ES-I3 (cell line): ENCODE results near the gene RPL7L1.

Source experiments
- H3K36me3 ChIP-seq: 2 replicates; pipeline ENCODE4 v1.6.1; 2013; ENCODE audit warnings: mild to moderate bottlenecking, low read length, control low read depth, moderate library complexity; ENCODE audit not compliant: insufficient read depth
- H3K4me1 ChIP-seq: 2 replicates; pipeline ENCODE4 v1.6.1; 2013; ENCODE audit warnings: mild to moderate bottlenecking, control low read depth, low read length; ENCODE audit not compliant: insufficient read depth
- H3K9ac ChIP-seq: 2 replicates; pipeline ENCODE4 v1.6.1; 2013; ENCODE audit warnings: low read depth, mild to moderate bottlenecking, low read length, moderate library complexity
- H3K9me3 ChIP-seq: 2 replicates; pipeline ENCODE4 v1.6.1; 2013; ENCODE audit warnings: mild to moderate bottlenecking, low read length, moderate library complexity; ENCODE audit not compliant: control insufficient read depth, insufficient read depth

The RPL7L1 gene

DNA sequence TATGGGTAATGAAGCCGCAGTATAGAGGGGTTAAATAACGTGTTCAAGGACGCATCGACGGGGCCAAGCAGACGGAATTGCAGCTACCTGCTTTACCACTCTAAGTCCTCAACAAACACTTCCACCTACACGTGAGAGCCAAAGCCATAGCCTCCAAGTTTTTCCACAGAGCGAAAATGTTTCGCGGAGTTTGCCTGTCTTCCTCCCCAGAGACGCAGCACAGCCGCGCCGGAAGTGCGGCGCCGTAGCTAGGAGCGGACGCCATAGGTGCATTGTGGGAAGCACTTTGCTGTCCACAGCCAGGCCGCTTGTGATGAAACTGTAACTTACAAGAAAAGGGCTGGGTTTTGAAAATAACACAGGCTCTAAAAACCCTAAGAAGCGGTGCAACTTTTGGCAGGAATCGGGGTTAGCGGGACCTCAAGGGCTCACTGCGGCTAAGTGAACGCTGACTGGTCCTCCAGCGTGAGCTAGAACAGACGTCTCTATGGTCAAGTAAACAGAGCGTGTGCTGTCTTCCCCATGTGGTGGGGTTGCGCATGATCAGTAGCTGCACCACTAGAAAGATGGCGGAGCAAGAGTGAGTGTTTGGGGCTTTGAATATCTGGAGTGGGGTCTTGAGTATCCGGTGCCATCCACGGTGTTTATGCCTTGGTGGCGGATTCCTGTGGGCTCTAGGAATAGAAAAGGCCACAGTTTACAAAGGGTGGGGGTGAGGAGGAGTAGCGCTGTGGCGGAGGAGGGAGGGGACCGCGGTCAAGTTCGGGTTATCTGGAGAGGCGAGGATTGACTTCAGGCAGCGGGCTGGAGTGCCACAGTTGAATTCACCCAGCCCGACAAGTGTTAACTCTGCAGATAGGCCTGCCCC, at the start of gene RPL7L1:
Gene RPL7L1, plus strand, starts transcription at position 245 of the 868 bp plus-strand sequence. Its CDS starts 295 bp downstream, at position 540.
- Histone ChIP-seq H3K4me1 (no peaks in the 10 kb centered on the region), H3K36me3 (peaks cover 20% of the 10 kb centered on the region), H3K9me3 (no peaks in the 10 kb centered on the region), H3K9ac (peak within 1 kb of the TSS; percentile 75)

DNA sequence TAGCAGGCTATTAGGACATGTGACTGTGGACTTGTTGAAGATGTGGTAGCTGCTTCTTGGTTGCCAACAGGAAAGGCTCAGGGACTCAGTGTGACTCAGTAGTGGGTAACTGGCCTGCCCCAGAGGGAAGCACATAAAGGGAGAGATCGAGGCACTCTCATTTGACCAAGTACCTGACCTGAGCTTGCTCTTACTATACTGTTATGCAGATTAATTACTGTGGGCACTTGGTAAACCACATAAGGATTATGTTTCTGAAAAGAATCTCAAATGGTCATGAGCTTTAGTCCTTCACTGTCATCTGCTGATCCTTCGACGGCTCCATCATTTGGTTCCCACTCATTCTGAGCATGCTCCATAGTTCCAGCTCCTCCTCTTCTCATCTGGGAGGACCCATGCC, 48.2 kb upstream of the RPL7L1 start:
- no peak overlapping the region for H3K9ac ChIP-seq
- no peaks in the 10 kb centered on the region for H3K9me3 ChIP-seq
- peaks cover 6% of the 10 kb centered on the region; the same call in 1 of the 2 replicates for H3K36me3 ChIP-seq
- no peaks in the 10 kb centered on the region for H3K4me1 ChIP-seq

DNA sequence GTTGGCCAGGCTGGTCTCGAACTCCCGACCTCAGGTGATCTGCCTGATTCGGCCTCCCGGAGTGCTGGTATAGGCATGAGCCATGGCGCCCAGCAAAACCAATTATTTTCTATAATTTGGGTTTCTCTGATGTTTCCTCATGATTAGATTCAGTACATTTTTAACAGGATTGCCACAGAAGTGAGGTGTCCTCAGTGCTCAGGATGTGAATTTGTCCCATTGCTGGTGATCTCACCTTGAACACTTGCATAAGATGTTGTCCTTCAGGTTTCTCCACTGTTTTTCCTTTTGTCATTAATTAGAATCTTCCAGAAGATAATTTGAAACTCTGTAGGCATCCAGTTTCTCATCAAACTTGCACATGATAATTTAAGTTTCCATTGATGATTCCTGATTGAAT, 45.4 kb upstream of the RPL7L1 start:
- no peaks in the 10 kb centered on the region for H3K4me1 ChIP-seq
- H3K9me3 ChIP-seq, result no peaks in the 10 kb centered on the region
- no peaks in the 10 kb centered on the region for H3K36me3 ChIP-seq
- H3K9ac ChIP-seq, result no peak overlapping the region

DNA sequence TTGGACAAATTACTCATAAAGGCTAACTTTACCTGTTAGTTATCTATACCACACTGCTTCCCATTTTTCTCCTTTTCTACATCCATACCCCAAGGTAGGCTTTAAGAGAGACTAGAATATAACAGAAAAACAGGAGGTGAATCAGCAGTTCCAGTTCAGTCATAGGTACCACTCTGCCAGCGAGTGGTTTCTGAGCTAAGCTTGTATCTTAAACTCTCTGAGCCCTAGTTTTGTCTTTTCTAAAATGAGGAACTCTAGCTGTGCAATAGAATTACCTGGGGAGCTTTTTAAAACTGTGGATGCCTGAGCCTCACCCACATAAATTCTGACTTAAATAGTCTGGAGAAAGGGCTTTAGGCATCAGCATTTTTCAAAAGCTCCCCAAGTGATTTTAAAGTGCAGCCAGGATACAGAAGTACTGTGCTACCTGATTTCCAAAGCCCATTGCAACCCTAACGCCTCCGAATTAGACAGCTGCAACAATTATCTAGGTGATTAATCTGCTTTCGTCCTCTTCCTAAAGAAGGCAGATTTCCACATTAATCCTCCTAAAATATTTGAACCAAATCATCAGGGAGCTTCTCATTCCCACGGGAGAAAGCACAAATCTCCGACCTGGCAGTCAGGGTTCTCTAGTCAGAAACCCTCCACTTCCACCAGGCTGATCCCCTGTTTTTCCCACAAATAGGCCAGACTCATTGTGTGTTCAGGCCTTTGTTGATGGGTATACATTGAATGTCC, 37.4 kb upstream of the RPL7L1 start:
- Histone ChIP-seq H3K4me1 (no peaks in the 10 kb centered on the region; the same call in 1 of the 2 replicates), H3K9ac (no peak overlapping the region), H3K36me3 (no peaks in the 10 kb centered on the region), H3K9me3 (no peaks in the 10 kb centered on the region)

DNA sequence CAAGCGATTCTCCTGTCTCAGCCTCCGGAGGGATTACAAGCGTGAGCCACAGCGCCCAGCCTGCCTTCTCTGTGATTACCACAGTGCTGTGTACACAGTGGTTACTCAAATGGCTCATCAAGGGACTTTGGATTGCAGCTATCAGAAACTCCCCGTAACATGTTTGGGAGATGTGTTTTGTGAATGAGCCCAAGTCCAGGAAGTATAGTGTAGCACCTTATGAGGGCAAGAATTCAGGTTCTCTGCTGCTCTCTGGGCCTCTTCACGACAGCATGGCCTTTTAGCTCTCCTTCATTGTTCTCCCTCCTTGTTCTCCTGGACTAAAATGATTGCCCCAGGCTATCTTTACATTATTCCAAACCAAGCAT, 34.1 kb upstream of the RPL7L1 start:
- Histone ChIP-seq H3K4me1 (no peaks in the 10 kb centered on the region; the same call in 1 of the 2 replicates), H3K9ac (no peak overlapping the region), H3K9me3 (no peaks in the 10 kb centered on the region), H3K36me3 (no peaks in the 10 kb centered on the region)

DNA sequence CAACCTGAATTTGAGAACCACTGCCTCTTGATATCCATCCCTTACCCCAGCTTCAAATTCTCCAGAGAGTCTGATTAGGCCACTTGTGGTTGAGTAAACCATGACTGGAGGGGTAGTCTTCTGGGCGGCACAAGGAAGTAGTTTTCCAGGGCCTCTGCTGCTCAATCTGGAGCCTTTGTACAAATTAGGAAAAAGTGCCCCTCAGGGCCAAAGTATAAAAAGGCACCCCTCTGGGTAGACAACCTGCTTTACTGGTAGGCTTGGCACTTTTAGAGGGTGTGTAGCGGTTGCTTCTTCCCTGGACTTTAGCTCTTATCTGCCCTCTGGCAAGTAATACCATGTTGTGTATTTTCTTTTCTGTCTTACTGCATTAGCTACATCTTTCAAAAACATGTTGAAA, 32.9 kb upstream of the RPL7L1 start:
- Histone ChIP-seq H3K9me3 (no peaks in the 10 kb centered on the region), H3K4me1 (no peaks in the 10 kb centered on the region; the same call in 1 of the 2 replicates), H3K9ac (no peak overlapping the region), H3K36me3 (no peaks in the 10 kb centered on the region)

DNA sequence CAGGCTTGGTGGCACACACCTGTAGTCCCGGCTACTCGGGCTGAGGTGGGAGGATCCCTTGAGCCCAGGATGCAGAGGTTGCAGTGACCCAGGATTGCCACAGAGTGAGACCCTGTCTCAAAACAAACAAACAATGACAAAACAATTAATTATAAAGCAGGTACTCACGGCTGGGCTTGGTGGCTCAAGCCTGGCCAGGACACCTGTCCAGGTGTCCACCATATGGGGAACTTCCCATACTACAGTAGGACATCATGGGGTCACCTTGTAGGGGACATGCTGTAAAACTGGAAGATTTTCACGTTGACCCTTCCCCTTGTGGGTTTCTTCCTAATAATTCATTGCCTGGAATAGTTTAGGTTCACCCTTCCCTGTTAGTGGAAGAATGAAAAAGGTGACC, 30.7 kb upstream of the RPL7L1 start:
- H3K4me1 ChIP-seq, result no peaks in the 10 kb centered on the region
- H3K9me3 ChIP-seq, result no peaks in the 10 kb centered on the region
- H3K36me3 ChIP-seq, result no peaks in the 10 kb centered on the region
- no peak overlapping the region for H3K9ac ChIP-seq

DNA sequence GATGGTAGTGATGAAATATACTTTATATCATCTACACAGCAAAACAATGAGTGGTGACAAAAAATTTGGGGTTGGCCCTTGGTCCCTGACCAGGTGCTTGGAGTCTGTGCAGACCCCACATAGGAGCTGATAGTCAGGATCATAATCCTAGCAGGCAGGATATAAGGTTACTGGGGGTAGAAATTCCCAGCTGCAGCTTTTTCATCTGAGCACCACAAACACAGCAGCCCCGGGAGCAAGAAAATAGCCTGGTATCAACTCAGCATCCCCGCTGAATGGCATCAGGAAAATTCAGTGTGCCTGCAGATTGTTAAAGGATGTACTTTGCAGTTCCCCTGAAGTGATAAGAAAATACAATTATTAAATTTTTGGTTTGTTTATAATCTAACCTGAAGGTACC, 27.8 kb upstream of the RPL7L1 start:
- H3K4me1 ChIP-seq, result no peaks in the 10 kb centered on the region
- H3K36me3 ChIP-seq, result no peaks in the 10 kb centered on the region
- H3K9me3 ChIP-seq, result no peaks in the 10 kb centered on the region
- no peak overlapping the region for H3K9ac ChIP-seq

DNA sequence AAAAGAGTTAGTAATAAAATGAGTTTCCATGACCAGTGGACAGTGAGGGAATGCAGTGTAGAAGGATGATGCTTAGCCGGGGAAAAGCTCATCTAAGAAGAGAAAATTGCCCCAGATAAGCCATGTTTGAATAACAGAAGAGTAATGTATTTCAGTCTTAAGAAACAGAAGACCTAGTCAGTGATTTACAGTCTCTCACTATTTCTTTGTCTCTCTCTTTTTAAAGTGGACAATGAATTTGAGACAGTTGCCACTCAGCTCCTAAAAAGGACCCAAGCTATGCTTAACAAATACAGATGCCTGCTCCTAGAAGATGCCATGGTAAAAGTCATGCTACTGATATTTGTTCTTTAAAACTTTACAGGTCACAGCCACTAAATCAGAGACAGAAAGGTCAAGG, 19.4 kb upstream of the RPL7L1 start:
- Histone ChIP-seq H3K36me3 (no peaks in the 10 kb centered on the region; the same call in 1 of the 2 replicates), H3K9me3 (no peaks in the 10 kb centered on the region), H3K9ac (no peak overlapping the region), H3K4me1 (no peaks in the 10 kb centered on the region)

DNA sequence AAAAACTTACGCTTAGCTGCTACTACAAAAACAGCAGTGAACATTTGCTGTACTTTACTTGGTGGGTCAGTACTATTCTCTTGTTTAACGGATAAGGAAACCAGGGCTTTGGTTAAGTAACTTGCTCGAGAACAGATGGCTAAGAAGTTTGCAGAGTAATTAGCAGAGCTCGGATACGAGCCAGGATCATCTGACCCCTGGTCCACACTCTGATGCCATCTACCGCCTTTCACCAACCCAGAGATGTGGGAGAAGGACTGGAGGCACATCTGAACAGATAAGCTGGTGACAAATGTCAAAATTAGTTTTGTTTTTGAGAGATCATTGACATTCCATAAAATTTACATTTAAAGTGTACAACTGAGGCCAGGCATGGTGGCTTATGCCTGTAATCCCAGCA, 18.9 kb upstream of the RPL7L1 start:
- Histone ChIP-seq H3K9me3 (no peaks in the 10 kb centered on the region), H3K4me1 (no peaks in the 10 kb centered on the region), H3K36me3 (no peaks in the 10 kb centered on the region; the same call in 1 of the 2 replicates), H3K9ac (no peak overlapping the region)

DNA sequence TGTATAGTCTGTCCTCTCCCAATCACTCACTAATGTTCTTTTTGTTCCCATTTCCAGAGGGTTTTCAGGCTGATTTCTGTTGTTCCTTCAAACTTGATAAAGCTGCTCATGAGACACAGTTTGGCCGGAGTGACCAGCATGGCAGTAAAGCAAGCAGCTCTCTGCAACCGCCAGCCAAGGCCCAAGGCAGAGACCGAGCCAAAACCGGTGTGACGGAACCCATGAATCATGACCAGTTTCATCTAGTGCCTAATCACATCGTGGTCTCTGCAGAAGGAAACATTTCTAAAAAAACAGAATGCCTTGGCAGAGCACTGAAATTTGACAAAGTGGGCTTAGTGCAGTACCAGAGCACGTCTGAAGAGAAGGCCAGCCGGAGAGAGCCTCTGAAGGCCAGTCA, 14.8 kb upstream of the RPL7L1 start:
- Histone ChIP-seq H3K4me1 (no peaks in the 10 kb centered on the region), H3K36me3 (no peaks in the 10 kb centered on the region; the same call in 1 of the 2 replicates), H3K9ac (no peak overlapping the region), H3K9me3 (no peaks in the 10 kb centered on the region)

DNA sequence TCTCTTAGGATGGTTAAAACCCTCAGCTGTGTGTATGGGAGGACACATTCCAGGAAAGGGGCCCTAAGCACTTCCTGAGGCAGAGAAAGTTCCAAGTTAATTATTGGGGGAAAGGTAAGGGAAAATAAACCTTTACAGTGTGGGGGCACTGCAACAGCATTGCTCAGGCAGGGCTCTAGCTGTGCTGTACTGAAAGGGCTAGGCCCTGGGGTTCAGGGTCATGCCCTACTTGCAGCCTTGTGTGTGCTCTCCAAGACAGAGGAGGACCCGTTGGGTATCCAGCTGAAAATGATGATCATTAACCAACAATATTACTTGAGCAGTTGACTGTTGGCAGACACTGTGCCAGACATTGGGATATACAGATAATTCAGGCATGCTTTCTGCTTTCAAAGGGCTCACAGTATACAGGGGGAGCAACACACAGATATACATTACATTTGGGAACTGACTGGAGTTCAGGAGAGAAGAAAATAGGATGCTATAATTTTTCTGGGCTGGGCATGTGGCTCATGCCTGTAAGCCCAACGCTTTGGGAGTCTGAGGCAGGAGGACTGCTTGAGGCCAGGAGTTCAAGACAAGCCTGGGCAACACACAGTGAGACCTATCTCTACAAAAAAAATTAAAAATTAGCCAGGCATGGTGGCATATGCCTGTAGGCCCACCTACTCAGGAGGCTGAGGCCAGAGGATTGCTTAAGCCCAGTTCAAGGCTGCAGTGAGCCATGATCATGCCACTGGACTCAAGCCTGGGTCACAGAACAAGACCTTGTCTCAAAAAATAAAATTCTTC, 9.1 kb upstream of the RPL7L1 start:
- Histone ChIP-seq H3K36me3 (no peaks in the 10 kb centered on the region), H3K9me3 (no peaks in the 10 kb centered on the region), H3K9ac (no peak overlapping the region), H3K4me1 (no peaks in the 10 kb centered on the region)

DNA sequence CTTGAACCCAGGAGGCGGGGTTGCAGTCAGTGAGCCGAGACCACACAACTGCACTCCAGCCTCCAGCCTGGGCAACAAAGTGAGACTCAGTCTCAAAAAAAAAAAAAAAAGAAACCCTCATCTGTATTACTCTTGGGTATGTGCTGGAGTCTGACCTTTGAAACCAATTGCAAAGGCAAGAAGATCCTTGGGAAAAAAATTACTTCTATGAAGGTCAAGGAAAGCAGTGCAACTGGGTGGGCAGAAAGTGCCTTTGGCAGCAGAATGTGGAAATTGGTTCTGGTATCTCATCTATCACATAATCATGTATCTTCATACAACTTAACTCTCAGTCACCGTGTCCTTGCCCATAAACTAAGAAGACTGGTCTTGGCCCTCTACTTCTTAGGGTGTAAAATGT, 7.7 kb upstream of the RPL7L1 start:
- no peaks in the 10 kb centered on the region for H3K4me1 ChIP-seq
- no peak overlapping the region for H3K9ac ChIP-seq
- no peaks in the 10 kb centered on the region for H3K9me3 ChIP-seq
- H3K36me3 ChIP-seq, result no peaks in the 10 kb centered on the region

DNA sequence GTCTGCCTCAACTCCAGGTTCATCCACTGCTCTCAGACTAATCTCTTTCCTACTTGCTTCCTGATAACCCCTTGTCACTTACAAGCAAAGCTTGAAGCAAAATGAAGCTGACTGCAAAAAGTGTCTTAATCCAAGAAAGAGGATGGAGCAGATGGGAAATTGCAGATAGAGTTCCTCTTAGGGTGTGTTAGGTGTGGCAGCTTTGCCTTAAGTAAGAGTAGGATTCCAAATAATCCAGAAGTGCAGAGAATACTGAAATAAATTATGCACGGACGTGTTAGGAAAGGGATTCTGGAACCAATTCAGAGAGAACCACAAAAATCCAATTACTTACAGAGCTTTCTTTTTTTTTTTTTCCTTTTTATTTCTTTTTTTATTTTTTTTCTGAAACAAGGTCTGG, 6.1 kb upstream of the RPL7L1 start:
- Histone ChIP-seq H3K36me3 (no peaks in the 10 kb centered on the region), H3K9me3 (no peaks in the 10 kb centered on the region), H3K4me1 (no peaks in the 10 kb centered on the region), H3K9ac (no peak overlapping the region)
